Pons (tissue), 1 donor: ENCODE measurements around the gene ACTN4.

Source experiments
- DNase-seq: peaks from one replicate; pipeline ENCODE4 v3.0.0-alpha.2; 2016; ENCODE audit warnings: low spot score

ACTN4 gene

DNA sequence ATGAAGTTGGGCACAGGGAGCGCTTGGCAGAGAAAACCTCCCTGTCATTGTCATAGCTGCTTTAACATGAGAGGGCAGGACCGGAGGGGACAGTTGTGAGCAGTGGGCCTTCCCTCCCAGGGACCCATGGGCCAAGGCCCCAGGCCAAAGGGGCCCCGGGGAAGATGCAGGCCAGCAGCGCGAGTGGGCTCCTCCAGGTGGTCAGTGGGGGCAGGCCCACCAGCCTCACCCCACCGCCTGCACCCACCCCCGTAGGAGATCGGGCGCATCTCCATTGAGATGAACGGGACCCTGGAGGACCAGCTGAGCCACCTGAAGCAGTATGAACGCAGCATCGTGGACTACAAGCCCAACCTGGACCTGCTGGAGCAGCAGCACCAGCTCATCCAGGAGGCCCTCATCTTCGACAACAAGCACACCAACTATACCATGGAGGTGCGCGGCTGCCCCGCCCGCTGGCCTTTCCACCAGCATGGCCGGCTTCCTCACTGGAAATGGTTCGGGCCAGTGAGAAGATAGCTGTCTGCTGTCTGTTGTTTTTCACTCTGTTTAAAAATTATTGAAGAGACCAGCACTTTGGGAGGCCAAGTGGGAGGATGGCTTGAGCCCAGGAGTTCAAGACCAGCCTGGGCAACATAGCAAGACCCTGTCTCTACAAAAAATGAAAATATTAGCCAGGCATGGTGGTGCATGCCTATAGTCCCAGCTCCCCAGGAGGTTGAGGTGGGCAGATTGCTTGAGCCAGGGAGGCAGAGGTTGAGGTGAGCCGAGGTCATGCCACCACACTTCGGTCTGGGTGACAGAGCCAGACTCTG is 78.2 kb downstream of the ACTN4 start:
- no peak for DNase-seq

DNA sequence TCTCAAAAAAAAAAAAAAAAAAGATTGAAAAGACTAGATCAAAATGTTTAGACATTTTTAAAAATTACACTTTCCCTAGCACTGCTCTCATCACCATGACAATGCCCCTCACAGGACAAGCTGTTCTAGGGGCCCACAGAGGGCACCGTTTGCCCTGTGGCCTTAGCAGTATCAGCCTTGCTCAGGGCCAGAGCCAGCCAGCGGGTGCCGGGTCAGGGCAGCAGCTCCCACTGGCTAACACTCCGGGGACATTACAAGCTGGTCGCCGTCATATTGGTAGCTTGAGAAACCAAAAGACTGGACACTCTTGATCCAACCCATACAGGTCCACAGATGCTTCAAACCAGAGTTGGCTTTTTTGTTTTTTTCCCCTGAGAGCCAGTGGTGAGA is 78.8 kb downstream of the ACTN4 start:
- no peak for DNase-seq

DNA sequence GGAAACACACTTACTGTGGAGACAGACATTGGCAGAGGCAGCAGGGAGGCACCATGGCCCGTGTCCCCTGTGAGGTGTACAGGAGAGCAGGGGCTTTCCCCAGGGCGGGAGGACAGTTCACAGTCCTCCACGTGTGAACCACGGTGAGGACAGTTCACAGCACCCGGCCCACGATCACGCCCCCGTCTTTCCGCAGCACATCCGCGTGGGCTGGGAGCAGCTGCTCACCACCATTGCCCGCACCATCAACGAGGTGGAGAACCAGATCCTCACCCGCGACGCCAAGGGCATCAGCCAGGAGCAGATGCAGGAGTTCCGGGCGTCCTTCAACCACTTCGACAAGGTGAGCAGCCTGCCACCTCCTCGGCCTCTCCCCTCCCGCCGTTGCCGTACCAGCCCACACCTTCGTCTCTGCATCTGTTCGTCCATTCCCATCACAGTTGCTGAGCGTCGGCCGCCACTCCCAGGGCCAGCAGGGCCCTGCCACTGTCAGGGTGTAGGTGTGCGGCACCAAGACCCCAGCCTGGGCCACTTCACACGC is 79.4 kb downstream of the ACTN4 start:
- DNase-seq, result no peak

DNA sequence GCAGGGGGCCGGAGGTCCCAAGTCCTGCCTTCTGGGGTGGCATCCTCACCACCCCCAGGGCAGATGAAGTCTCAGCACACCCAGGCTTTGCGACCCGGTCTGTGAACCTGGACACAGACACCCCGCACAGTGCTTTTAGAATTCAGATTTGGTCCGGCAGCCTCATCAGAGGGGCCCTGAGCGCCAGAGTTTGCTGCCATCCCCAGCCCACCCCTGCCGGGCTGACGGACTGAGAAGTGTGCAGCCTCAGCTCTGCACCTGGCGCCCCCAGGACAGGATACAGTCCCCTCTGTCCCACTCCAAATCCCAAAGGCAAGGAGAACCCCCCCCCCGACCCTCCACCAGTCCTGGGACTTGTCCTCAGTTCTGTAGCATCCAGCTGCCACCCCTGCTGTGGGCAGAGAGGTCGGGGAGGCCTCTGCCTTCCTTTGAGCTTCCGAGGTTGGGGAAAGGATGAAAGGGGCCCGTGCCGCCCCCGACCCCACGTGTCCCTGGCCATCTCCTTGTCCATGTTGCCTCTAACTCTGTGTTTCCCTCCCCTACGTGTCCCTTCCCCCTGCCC is 79.9 kb downstream of the ACTN4 start:
- DNase-seq, result no peak

DNA sequence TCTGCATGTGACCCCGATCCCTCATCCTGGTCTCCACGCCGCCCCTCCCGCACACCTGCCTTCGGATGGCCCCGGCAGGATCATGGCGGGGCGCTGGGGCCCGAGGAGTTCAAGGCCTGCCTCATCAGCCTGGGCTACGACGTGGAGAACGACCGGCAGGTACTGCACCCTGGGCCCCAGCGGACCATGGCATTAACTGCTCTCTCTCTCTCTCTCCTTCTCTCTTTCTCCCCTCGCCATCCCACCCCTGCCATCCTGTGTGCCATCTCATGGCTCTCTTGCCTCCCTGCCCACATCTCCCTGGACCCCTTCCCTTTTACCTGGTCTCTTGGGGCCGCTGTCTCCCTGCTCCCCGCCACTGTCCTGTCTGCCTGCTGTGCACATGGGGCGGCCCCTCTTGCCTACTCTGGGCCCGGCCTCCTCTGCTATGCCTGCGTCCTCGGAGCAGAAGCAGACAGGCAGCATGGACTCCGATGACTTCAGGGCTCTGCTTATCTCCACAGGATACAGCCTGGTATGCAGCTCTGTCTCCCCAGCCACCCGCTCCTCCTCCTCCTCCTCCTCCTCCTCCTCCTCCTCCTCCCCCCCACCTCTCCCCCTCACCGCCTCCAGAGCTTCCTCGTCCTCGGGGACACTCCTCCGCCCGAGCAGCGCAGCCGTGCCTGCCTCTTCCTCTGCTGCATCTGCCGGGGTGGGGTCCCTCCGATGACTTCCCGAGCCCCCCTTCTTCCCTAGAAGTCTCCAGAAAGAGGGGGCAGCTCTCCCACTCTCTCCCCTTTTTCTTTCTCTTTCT is 80.6 kb downstream of the ACTN4 start:
- DNase-seq, result no peak

DNA sequence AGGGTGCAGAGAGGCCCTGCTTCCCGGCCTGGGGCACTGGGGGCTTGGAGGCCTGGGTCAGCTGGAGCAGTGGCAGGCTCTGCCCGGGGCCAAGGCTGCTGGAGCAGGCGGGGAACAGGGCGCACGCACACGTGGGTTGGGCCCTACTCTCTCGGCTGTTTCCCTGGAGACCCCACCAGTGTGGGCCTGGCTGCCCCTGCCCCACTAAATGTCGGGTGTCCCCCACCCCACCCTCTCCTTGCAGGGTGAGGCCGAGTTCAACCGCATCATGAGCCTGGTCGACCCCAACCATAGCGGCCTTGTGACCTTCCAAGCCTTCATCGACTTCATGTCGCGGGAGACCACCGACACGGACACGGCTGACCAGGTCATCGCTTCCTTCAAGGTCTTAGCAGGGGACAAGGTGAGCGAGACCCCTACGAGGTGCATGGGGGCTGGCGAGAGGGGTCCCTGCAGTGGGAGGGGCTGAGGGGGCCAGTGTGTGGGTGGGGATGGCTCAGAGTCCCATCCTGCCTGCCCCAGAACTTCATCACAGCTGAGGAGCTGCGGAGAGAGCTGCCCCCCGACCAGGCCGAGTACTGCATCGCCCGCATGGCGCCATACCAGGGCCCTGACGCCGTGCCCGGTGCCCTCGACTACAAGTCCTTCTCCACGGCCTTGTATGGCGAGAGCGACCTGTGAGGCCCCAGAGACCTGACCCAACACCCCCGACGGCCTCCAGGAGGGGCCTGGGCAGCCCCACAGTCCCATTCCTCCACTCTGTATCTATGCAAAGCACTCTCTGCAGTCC is 81.5 kb downstream of the ACTN4 start:
- DNase-seq, result no peak

DNA sequence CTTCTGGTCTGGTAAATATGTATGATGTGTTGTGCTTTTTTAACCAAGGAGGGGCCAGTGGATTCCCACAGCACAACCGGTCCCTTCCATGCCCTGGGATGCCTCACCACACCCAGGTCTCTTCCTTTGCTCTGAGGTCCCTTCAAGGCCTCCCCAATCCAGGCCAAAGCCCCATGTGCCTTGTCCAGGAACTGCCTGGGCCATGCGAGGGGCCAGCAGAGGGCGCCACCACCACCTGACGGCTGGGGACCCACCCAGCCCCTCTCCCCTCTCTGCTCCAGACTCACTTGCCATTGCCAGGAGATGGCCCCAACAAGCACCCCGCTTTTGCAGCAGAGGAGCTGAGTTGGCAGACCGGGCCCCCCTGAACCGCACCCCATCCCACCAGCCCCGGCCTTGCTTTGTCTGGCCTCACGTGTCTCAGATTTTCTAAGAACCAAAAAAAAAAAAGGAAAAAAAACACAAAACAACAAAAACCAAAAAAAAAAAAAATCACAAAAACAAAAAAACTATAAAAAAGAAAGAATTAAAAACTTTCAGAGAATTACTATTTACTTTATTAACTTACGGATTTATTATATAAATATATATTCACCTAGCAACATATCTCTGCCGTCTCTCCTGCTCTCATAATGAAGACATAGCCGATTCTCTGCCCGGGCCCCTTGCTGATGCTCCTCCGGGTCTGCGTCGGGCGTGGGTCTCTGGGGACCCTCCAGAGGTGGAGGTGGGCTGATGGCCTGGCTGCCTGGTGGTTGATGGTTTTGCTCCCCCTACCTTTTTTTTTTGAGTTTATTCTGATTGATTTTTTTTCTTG is 82.4 kb downstream of the ACTN4 start:
- DNase-seq, result no peak

DNA sequence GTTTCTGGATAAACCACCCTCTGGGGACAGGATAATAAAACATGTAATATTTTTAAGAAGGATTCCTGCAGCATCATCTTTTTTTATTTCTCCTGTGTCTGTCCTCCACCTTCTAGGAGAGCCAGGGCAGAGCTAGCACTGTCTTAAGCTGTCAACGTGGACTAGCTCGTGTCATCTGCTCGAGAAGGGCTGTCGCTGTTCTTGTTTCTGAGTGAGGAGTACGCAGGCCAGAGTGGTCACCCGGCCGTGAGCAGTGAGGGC is 83.0 kb downstream of the ACTN4 start:
- no peak for DNase-seq

DNA sequence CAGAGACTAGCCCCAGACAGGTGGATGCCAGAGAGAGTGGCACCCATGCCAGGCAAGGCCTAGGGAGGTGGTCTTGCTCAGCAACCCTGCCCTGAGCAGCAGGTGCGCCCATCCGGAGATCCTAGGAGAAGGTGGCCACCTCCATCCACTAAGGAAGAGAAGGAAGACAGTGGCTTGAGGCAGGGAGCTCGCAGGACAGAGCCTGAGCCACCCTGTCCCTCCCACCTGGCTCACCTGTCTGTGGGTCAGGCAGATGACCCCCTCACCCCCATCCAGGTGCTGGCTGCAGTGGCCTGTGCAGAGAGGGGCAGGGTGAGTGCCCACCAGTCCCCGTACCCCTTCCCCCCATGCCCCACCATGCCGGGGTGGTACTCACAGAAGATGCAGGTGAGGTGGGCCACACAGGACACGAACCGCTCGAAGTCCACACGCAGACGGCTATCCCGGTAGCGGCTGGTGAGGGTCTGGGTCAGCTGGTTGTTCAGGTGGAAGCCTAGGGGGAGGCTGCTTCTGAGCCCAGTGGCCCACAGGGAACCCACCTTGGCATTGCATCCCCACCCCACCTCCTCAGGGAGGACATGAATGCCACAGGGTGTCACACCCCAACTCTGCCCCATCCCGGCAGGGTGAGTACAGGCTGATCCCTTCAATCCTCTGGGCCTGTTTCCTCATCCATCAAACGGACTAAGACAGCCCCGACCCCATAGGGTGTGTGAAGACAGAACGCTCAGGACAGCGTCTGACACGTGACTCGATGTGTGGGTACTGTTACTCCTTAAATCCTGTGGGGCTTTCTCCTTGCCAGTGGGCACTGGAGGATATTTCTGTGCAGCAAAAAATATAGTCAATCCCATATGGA is 83.5 kb downstream of the ACTN4 start:
- DNase-seq, result no peak

DNA sequence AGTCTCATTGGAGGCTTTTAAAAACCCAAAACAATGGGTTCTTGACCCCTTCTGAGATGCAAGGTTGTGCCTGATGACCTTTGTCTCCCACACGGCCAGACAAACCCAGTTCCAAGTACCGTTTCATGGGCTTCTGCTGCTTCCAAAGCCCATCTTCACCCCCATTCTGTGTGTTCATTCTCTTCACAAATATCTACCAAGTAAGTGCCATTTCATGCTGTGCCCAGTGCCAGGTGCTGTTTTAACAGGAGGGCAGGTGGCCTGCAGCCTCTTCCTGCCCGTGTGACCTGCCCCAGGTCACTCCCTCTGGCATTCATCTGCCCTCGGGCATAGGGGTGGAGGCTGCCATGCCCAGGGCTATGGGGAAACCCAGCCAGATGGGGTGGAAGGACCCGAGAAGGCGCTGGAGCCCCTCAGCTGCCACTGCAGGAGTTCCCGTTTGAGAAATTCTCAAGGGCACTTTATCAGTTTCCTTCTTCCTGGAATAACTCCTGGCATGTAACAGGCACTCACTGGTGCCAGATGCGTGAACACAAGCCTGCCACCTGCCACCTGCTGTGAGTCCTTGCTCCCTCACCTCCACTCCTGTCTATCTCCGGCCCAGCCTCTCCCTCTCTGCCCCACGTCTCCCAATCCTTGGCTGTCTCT is 84.3 kb downstream of the ACTN4 start:
- DNase-seq, result no peak

DNA sequence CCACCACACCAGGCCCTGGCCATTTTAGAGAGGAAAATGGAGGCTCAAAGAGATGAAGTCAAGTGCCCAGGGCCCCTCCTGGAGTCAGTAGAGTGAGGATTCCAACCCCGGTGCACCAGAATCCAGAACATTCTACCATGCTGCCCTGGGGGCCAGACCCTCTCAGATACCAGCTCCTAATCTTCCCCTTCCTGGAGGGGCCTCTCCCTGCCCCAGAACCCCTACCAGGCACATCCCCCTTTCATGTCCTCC is 85.7 kb downstream of the ACTN4 start:
- DNase-seq, result no peak

DNA sequence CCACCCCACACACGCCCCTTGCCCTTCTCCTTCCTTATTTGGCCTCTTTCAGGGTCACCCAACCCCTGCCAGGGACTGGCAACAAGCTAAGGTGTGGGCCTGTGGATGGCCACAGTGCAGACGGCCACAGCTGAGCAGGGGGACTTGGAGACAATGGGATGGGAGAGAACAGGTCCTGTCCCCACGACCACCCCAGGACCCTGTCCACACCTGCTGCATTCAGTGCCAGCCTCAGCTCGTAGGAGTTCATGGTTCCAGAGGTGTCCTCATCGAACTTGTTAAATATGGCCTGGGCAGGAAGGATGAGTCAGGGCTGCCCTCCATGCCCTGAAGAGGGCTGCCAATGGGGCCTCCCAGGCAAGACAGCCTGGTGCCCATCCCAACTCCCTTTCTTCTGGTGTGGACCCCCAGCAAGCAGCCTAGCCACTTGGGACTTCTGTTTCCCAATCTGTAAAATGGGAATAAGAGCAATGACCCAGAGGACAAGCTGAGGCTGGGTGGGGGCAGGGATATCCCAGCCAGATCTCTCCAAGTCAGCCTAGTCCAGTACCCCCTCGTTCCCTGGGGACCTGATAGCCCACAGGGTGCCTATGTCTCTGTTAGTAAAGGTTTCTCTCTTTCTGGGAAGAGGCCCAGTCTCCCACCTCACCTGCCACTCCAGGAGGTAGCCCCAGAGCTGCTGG is 86.2 kb downstream of the ACTN4 start:
- no peak for DNase-seq

DNA sequence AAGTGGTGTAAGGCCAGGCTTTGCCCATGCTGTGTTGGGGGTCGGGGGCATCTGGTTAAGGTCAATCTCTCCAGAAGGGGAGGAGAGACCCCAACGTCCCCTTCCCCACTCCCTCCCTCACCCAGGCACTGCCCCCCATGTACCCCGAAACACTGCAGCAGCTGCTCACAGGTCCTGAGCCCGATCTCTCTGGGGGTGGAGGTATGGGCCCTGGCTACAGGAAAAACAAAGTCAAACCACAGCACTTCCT is 86.7 kb downstream of the ACTN4 start:
- DNase-seq, result no peak

DNA sequence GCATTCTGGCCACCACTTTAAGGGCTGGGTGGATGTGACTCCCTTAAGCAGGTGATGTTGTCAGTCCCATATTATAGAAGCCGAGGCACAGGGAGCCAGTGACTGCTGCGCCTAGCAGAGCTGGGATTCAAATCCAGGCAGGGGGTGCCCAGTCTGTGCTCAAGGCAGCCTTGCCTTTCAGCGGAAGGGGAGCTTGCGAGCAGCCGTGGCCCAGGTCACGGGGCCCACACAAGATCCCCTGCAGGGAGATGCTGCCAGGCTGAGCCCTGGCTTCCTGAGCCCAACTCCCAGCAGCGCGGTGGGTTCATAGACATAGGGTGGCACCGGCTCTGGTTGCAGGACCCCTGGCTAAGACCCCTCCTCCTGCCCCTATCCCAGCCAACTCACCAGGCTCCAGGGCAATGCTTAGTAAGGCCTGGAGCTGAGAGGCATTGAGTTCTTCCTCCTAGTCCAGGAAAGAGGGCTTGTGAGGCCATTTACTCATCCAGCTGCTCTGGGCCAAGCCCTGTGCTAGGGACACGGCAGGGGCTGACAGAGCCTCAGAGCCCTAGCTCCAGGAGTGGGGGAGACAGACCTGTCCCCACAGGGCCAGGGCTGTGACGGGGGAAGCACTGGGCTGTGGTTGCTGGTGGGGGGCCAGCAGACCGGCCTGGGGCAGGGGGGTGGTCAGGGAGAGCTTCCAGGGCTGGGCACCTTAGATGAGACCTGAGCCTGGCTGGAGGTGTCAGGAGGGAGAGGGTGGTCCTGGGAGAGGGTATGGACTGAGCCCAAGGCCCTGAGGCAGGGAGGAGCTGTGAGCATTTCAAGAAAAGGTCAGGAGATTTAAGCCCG is 87.2 kb downstream of the ACTN4 start:
- DNase-seq, result no peak

DNA sequence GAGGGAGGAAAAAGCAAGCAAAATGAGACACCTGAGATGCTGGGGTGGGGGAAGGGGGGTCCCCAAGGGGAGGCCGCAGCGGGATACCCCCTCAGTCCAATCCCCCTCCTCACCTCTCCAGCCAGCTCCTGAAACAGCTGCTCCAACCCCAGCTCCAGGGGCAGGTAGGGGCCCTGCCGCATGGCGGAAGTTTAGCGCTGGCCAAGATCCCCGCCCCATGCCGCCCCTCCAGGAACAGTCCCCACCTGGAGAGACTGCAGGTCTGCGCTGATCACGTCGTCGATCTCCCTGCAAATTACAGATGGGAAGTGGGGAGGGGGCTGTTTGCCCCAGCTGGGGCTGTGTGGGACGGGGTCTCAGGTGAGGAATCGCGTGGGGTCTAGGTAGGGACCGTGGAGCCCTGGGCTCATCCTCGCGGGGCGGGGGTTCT is 87.8 kb downstream of the ACTN4 start:
- DNase-seq, result no peak

DNA sequence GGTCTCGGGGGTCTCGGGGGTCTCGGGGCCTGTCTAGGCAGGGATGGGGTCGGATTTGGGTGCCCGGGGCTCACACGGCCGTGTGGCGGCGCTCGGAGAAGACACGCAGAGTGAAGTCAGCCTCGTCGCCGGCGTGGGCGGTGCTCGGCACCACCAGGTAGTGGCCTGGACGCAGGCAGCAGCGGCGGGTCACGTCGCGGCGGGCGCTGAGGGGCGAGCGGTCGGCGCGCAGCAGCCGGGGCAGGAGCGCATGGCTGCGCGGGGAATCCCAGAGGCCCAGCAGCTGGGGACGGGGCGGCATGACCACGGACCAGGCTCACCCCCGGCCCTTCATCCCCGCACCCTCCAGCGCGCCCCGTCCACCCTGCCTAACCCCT is 88.6 kb downstream of the ACTN4 start:
- DNase-seq, result no peak

DNA sequence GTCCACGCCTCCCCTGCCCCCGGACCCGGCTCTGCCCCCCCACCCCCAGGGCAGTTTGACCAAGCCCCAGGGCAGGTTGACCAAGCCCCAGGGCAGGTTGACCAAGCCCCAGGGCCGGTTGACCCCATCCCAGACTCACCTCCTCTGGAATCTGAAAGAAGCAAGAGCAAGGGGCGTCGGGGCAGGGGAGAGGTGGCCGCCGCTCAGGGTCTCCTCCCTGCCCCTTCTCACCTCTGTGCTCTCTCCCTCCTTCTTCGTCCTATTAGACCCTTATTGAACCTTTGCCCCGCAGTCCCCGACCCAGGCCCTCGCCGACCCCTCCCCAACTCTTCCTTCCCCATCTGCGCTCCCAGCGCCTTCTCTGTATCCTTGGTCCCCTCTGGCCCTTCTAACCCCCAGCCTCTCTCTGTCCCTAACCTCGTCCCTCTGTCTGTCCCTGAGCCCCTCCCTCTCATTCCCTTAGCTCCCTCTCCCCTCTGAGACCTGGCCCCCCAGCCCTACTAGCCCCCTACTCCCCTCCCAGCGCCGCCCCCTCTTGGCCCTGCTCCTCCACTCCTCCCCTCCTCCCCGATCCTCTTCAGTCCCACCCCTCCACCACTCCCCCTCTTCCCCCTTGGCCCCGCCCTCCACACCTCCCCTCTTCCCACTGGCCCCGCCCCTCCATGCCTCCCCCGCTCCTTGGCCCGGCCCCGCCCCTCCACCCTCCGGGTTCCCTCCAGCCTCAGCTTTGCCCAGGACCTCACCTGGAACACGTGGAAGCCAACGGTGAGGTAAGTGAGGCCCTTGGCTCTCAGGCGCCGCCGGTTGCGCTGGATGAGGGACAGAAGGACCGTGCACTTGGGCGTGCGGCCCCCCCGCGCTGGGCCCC is 89.2 kb downstream of the ACTN4 start:
- DNase-seq, result no peak

DNA sequence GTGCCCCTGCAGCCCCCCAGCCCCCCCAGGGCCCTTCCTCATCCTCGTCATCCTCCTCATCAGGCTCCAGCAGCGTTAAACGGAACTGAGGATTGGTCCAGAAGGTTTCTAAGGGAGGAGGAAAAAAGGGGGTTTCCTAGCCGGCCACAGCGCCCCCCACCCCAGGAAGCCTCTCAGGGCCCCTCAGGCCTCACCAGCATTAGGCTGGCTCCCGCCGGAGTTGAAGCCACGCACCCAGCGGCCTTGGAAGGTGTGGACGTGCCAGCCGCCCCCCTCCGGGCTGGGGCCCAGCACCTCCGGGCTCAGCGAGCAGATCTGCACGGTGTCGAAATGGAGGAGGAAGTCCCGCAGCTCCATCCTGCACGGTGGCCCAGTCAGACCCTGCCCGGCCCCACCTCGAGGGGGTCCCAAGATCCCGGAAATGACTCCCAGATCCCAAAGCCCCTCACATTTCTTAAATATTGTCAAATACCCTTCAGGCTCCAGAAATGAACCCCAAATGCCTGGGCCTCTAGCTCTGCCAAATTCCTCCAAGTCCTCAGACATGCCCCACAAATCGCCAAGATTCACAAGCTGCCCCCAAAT is 89.9 kb downstream of the ACTN4 start:
- no peak for DNase-seq
